Lung microvascular endothelial cell (primary cell): ENCODE data around the gene CHSY3. TPM values are rescaled to one million over a fixed set of nuclear protein-coding genes. Genes with fewer than 3 reads are reported as not detected.
A peak's percentile ranks its signal among the peaks of the same experiment; 100 is the strongest.

Source experiments
- DNase-seq, 2 donors: peaks; one replicate each; pipeline versions ENCODE4 v3.0.0 to v3.0.0-alpha.2; 2010; ENCODE audit warnings: low read depth in 2 of 2
- total RNA-seq: library from RNA; depleted of rRNA; stranded (reverse); fragments of >200 nt; gene quantifications from 2 replicates; pipeline ENCODE4 v1.2.1, GENCODE V29; 2014

Gene CHSY3
- total RNA-seq, 1 donor from 2014 or later: 3.4 TPM

GRCh38 chr5:130092991-130093390, 188.7 kb downstream of the CHSY3 start:
- no peak for DNase-seq

GRCh38 chr5:130096483-130096882, 192.2 kb downstream of the CHSY3 start:
- DNase-seq: no peak

- DNase-seq: no peak
These were observed 194.7 kb downstream of the CHSY3 start for GRCh38 chr5:130099008-130099407.

GRCh38 chr5:130102375-130102774, 198.1 kb downstream of the CHSY3 start:
- DNase-seq: no peak

- DNase-seq: no peak
These were observed 198.7 kb downstream of the CHSY3 start for GRCh38 chr5:130102960-130103359.

GRCh38 chr5:130104895-130105688, 200.8 kb downstream of the CHSY3 start:
- DNase-seq: no peak

GRCh38 chr5:130106480-130106879, 202.2 kb downstream of the CHSY3 start:
- no peak for DNase-seq

GRCh38 chr5:130109152-130109551, 204.9 kb downstream of the CHSY3 start:
- DNase-seq: peak; percentile 28 to 31

GRCh38 chr5:130110328-130110727, 206.1 kb downstream of the CHSY3 start:
- no peak for DNase-seq

GRCh38 chr5:130111746-130112145, 207.5 kb downstream of the CHSY3 start:
- DNase-seq: no peak

GRCh38 chr5:130112246-130112645, 208.0 kb downstream of the CHSY3 start:
- no peak for DNase-seq

GRCh38 chr5:130115686-130116085, 211.4 kb downstream of the CHSY3 start:
- no peak for DNase-seq

- DNase-seq: no peak
These were observed 212.2 kb downstream of the CHSY3 start for GRCh38 chr5:130116462-130116861.

GRCh38 chr5:130116972-130117371, 212.7 kb downstream of the CHSY3 start:
- DNase-seq: no peak

GRCh38 chr5:130126746-130127145, 222.5 kb downstream of the CHSY3 start:
- DNase-seq: no peak

GRCh38 chr5:130135506-130135905, 231.2 kb downstream of the CHSY3 start:
- DNase-seq: peak in 1 of 2 donors; percentile 1

GRCh38 chr5:130136300-130136699, 232.0 kb downstream of the CHSY3 start:
- no peak for DNase-seq

GRCh38 chr5:130137681-130138080, 233.4 kb downstream of the CHSY3 start:
- no peak for DNase-seq

- no peak for DNase-seq
These were observed 234.3 kb downstream of the CHSY3 start for GRCh38 chr5:130138406-130139045.

GRCh38 chr5:130141659-130142320, 237.5 kb downstream of the CHSY3 start:
- peak in 1 of 2 donors; percentile 24 for DNase-seq

GRCh38 chr5:130151239-130151638, 247.0 kb downstream of the CHSY3 start:
- no peak for DNase-seq

GRCh38 chr5:130155345-130156011, 251.2 kb downstream of the CHSY3 start:
- no peak for DNase-seq
